ENCODE measurements around the gene YBEY.

DNA sequence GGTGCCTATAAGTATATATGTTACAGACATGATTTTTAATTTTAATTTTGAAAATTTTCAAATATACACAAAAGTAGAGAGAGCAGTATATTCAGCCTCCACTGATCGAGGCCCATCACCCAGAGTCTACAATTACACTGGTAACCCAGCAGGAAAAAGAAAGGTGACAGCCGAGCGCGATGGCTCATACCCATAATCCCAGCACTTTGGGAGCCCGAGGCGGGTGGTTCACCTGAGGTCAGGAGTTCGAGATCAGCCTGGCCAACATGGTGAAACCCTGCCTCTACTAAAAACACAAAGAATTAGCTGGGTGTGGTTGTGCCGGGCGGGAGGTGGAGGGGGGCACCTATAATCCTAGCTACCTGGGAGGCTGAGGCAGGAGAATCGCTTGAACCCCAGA is 1.4 kb downstream of the YBEY start:
- TF ChIP-seq POLR2A (IDR thresholded peaks at IDR 0.05; ENCODE audit: low read length) = no peak
- TF ChIP-seq GATA1 (IDR thresholded peaks at IDR 0.05; ENCODE audit: low read depth, low read length) = no peak
